T-helper 1 cell treated with Interleukin-12 subunit alpha and Interleukin-12 subunit beta and Interleukin-4 antibody, amounts not matched to agents 30 μg/mL and 1 μg/mL, for 36 hours (primary cell): ENCODE measurements around the gene NAA15.
A peak's percentile ranks its signal among the peaks of the same experiment; 100 is the strongest.
"Not testable (repeated sequence)": the region's sequence is repeated elsewhere in the genome, so short reads cannot be mapped to it uniquely, and the experiment has no call there.

Experiments
- H3K27ac Mint-ChIP-seq: one replicate; pipeline ENCODE4 v1.8.0; 2021; ENCODE audit warnings: mild to moderate bottlenecking, mixed read lengths
- H3K27me3 Mint-ChIP-seq: one replicate; pipeline ENCODE4 v1.8.0; 2021; ENCODE audit warnings: low read depth, mixed read lengths
- H3K36me3 Mint-ChIP-seq: one replicate; pipeline ENCODE4 v1.8.0; 2021; ENCODE audit warnings: low read depth, mixed read lengths
- H3K4me1 Mint-ChIP-seq: one replicate; pipeline ENCODE4 v1.8.0; 2021; ENCODE audit warnings: low read depth, mixed read lengths
- H3K4me3 Mint-ChIP-seq: one replicate; pipeline ENCODE4 v1.8.0; 2021; ENCODE audit warnings: mild to moderate bottlenecking, moderate library complexity, mixed read lengths
- H3K9me3 Mint-ChIP-seq: one replicate; pipeline ENCODE4 v1.8.0; 2021; ENCODE audit warnings: mixed read lengths

Gene NAA15

GRCh38 chr4:139420652-139421051, 119.3 kb downstream of the NAA15 start:
- H3K36me3 Mint-ChIP-seq: peaks cover 29% of the 10 kb centered on the region
- no peak overlapping the region for H3K4me3 Mint-ChIP-seq
- H3K27me3 Mint-ChIP-seq: no peaks in the 10 kb centered on the region
- H3K27ac Mint-ChIP-seq: no peak overlapping the region
- H3K4me1 Mint-ChIP-seq: peaks cover 18% of the 10 kb centered on the region
- H3K9me3 Mint-ChIP-seq: peaks cover 16% of the 10 kb centered on the region

- Mint-ChIP-seq H3K4me3 (no peak overlapping the region), H3K36me3 (peaks cover 37% of the 10 kb centered on the region), H3K4me1 (peaks cover 6% of the 10 kb centered on the region), H3K27me3 (no peaks in the 10 kb centered on the region), H3K9me3 (peaks cover 31% of the 10 kb centered on the region), H3K27ac (no peak overlapping the region)
Measured at GRCh38 chr4:139436122-139436521, 134.8 kb downstream of the NAA15 start.

DNA sequence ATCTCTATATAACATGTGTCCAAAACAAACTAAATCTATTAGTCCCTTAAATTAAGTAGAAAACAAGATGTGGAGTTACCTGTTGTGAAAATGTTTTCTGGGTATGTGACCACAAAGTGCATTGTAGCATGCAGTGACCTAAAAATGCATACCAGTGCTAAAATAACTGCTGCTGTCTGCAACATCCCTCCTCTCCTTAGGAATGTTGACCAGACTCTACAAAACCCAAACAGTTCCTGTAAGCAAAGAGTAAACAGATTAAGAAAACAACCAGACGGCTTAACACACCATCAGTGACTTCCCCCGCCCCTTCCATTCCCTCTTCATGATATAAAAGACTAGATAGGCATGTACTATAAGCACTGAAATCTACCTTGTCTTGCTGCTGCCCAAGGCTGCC, 136.8 kb downstream of the NAA15 start:
- Mint-ChIP-seq H3K4me1 (peaks cover 6% of the 10 kb centered on the region), H3K9me3 (peaks cover 31% of the 10 kb centered on the region), H3K4me3 (no peak overlapping the region), H3K27me3 (no peaks in the 10 kb centered on the region), H3K36me3 (peaks cover 35% of the 10 kb centered on the region), H3K27ac (no peak overlapping the region)

DNA sequence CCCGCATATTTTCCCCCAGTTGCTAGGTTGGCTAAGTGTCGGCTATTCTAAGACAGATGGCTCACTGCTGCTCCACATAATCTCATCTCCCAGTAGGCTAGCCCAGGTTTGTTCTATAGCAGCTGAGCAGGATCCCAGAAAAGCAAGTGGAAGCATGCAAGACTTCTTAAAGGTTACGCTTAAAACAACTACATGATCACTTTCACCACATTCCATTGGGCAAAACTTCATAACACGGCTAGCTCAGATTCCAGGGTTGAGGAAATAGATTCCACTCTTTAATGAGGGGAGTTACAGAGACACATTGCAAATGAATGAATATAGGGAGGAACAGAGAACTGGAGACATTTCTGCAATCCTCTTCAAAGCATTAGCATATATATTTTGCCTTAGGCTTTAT, 139.7 kb downstream of the NAA15 start:
- Mint-ChIP-seq H3K4me1 (peaks cover 2% of the 10 kb centered on the region), H3K4me3 (no peak overlapping the region), H3K27ac (no peak overlapping the region), H3K36me3 (peaks cover 31% of the 10 kb centered on the region), H3K9me3 (peaks cover 31% of the 10 kb centered on the region), H3K27me3 (no peaks in the 10 kb centered on the region)

DNA sequence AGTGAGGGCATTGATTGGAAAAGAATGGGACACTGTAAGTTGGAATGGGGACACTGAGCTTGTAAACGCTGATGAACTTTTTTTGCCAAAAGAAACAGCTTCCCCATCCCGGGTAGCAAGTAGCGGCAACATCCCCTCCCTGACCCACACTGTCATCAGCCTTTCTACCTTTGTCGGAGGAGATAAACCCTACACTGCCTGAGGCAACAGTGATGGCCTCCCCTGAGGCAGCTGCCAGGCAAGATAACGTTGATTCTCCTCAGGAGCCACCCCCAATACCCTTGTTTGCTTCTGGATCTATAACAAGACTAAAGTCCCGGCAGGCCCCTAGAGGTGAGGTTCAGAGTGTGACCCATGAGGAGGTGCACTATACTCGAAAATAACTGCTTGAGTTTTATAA, 142.4 kb downstream of the NAA15 start:
- no peaks in the 10 kb centered on the region for H3K4me1 Mint-ChIP-seq
- H3K27ac Mint-ChIP-seq: no peak overlapping the region
- H3K27me3 Mint-ChIP-seq: no peaks in the 10 kb centered on the region
- peaks cover 14% of the 10 kb centered on the region for H3K9me3 Mint-ChIP-seq
- H3K4me3 Mint-ChIP-seq: no peak overlapping the region
- peaks cover 15% of the 10 kb centered on the region for H3K36me3 Mint-ChIP-seq

- not testable (repeated sequence) for H3K27me3 Mint-ChIP-seq, H3K36me3 Mint-ChIP-seq, H3K9me3 Mint-ChIP-seq, H3K4me3 Mint-ChIP-seq, H3K4me1 Mint-ChIP-seq, H3K27ac Mint-ChIP-seq
Measured at GRCh38 chr4:139444881-139445280, 143.6 kb downstream of the NAA15 start.

- H3K9me3 Mint-ChIP-seq, H3K36me3 Mint-ChIP-seq, H3K4me1 Mint-ChIP-seq, H3K27ac Mint-ChIP-seq, H3K4me3 Mint-ChIP-seq, H3K27me3 Mint-ChIP-seq: not testable (repeated sequence)
Measured at GRCh38 chr4:139447078-139447477, 145.8 kb downstream of the NAA15 start.

- Mint-ChIP-seq H3K4me1 (peaks cover 25% of the 10 kb centered on the region), H3K27me3 (no peaks in the 10 kb centered on the region), H3K9me3 (no peaks in the 10 kb centered on the region), H3K36me3 (peaks cover 7% of the 10 kb centered on the region), H3K27ac (no peak overlapping the region), H3K4me3 (no peak overlapping the region)
Measured at GRCh38 chr4:139450586-139450985, 149.3 kb downstream of the NAA15 start.

- H3K27me3 Mint-ChIP-seq: no peaks in the 10 kb centered on the region
- peaks cover 7% of the 10 kb centered on the region for H3K36me3 Mint-ChIP-seq
- H3K27ac Mint-ChIP-seq: peak overlapping the region; percentile 100
- H3K4me1 Mint-ChIP-seq: peaks cover 33% of the 10 kb centered on the region
- peak overlapping the region; percentile 98 for H3K4me3 Mint-ChIP-seq
- no peaks in the 10 kb centered on the region for H3K9me3 Mint-ChIP-seq
Measured at GRCh38 chr4:139451997-139452396, 150.7 kb downstream of the NAA15 start.

DNA sequence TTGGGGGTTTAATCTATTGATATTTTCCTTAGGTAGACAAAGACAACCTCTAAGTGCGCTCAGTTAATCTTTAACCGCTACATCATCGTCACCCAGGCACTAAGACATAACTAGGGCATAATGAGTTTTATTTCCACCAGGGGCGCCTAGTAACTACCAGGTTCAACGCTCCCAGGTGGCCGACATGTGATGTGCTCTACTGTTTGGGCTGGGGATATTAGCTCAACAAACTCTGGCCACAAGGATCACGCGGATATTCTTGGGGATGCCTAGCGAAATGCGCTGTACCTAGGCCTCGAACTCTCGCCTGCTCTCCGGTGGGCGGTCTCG, 151.7 kb downstream of the NAA15 start:
- H3K4me3 Mint-ChIP-seq: peak overlapping the region; percentile 98
- peak overlapping the region; percentile 100 for H3K27ac Mint-ChIP-seq
- H3K9me3 Mint-ChIP-seq: no peaks in the 10 kb centered on the region
- peaks cover 7% of the 10 kb centered on the region for H3K36me3 Mint-ChIP-seq
- H3K27me3 Mint-ChIP-seq: no peaks in the 10 kb centered on the region
- peaks cover 37% of the 10 kb centered on the region for H3K4me1 Mint-ChIP-seq

DNA sequence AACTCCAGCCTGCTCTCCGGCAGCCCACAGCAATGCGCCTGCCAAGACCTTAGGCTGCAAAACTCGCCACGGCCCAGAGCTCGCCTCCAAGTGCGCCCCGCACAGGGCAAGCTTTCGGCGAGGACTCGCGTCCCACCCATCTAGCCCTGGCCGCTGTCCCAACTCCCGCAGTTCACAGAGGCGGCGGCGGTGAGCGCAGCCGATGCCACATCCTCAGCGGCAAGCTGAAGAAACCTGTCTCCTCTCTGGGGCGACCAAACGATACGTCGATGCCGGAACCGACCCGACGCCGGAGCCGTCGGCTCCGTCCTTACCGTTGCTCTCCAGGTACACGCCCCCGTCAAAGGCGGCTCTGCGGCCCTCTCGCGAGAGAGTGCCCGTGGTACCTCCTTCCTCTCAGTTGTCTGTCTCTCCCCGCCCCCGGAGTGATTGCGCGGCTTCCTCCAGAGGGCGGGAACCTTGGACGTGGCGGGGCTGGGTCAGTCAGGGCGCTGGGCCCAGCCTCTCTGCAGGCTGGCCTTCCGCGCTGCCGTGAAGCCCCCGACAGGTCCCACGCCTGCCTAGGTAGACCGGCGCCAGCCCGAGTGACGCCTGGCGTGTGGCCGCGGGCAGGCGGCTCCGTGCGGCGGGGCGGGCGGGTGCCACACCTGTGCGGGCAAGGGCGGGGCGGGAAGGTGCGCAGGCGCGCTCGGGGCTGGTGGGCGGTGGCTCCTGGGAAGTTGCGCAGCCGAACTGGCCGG, 152.2 kb downstream of the NAA15 start:
- Mint-ChIP-seq H3K36me3 (peaks cover 7% of the 10 kb centered on the region), H3K4me3 (peak overlapping the region; percentile 98), H3K4me1 (peaks cover 41% of the 10 kb centered on the region), H3K27me3 (no peaks in the 10 kb centered on the region), H3K9me3 (no peaks in the 10 kb centered on the region), H3K27ac (peak overlapping the region; percentile 100)

- no peaks in the 10 kb centered on the region for H3K27me3 Mint-ChIP-seq
- H3K9me3 Mint-ChIP-seq: no peaks in the 10 kb centered on the region
Measured at GRCh38 chr4:139454111-139455045, 153.1 kb downstream of the NAA15 start, which contains the start of gene RAB33B. TSS of gene RAB33B (plus strand) at chr4:139454121. CDS start at chr4:139454196, 75 bp downstream.

GRCh38 chr4:139455126-139455538, 153.8 kb downstream of the NAA15 start:
- Mint-ChIP-seq H3K9me3 (no peaks in the 10 kb centered on the region), H3K27me3 (no peaks in the 10 kb centered on the region), H3K4me3 (peak overlapping the region; percentile 97), H3K36me3 (peaks cover 3% of the 10 kb centered on the region), H3K27ac (peak overlapping the region; percentile 93), H3K4me1 (peaks cover 41% of the 10 kb centered on the region)

More at GRCh38 chr4:139454111-139455045, 153.1 kb downstream of the NAA15 start, which contains the start of gene RAB33B:
- peaks cover 41% of the 10 kb centered on the region for H3K4me1 Mint-ChIP-seq
- H3K36me3 Mint-ChIP-seq: peaks cover 6% of the 10 kb centered on the region
- peak within 1 kb of the TSS; percentile 98 for H3K4me3 Mint-ChIP-seq
- H3K27ac Mint-ChIP-seq: peak within 1 kb of the TSS; percentile 100

GRCh38 chr4:139457318-139457717, 156.0 kb downstream of the NAA15 start:
- Mint-ChIP-seq H3K9me3 (no peaks in the 10 kb centered on the region), H3K4me1 (peaks cover 38% of the 10 kb centered on the region), H3K27me3 (no peaks in the 10 kb centered on the region), H3K4me3 (no peak overlapping the region), H3K36me3 (peaks cover 4% of the 10 kb centered on the region), H3K27ac (no peak overlapping the region)

DNA sequence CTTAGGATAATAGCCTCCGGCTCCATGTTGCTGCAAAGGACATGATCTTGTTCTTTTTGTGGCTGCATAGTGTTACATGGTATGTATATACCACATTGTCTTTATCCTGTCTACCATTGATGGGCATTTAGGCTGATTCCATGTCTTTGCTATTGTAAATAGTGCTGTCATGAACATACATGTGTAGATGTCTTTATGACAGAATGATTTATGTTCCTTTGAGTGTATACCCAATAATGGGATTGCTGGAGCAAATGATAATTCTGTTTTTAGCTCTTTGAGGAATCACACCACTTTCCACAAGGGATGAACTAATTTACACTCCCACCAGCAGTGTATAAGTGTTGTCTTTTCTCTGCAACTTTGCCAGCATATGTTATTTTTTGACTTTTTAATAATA, 157.2 kb downstream of the NAA15 start:
- peaks cover under 1% of the 10 kb centered on the region for H3K9me3 Mint-ChIP-seq
- H3K36me3 Mint-ChIP-seq: peaks cover 3% of the 10 kb centered on the region
- peaks cover 33% of the 10 kb centered on the region for H3K4me1 Mint-ChIP-seq
- no peaks in the 10 kb centered on the region for H3K27me3 Mint-ChIP-seq
- no peak overlapping the region for H3K27ac Mint-ChIP-seq
- no peak overlapping the region for H3K4me3 Mint-ChIP-seq
